ENCODE results near the gene QSOX2.

- TF ChIP-seq POLR2AphosphoS5 (IDR thresholded peaks at IDR 0.05), result no peak
- TF ChIP-seq CTCF (IDR thresholded peaks at IDR 0.05), result no peak
- no peak for TF ChIP-seq POLR2A (IDR thresholded peaks at IDR 0.05)
- TF ChIP-seq EP300 (IDR thresholded peaks at IDR 0.05), result no peak
These were observed 10.4 kb downstream of the QSOX2 start for GRCh38 chr9:136235171-136235570.
